ENCODE results near the gene ANXA8.
"Not testable (repeated sequence)": the region's sequence is repeated elsewhere in the genome, so short reads cannot be mapped to it uniquely, and the experiment has no call there.

Gene ANXA8, protein sequence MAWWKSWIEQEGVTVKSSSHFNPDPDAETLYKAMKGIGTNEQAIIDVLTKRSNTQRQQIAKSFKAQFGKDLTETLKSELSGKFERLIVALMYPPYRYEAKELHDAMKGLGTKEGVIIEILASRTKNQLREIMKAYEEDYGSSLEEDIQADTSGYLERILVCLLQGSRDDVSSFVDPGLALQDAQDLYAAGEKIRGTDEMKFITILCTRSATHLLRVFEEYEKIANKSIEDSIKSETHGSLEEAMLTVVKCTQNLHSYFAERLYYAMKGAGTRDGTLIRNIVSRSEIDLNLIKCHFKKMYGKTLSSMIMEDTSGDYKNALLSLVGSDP

GRCh38 chr10:47483923-47484322 is at the start of gene ANXA8:
ANXA8 (minus strand) TSS chr10:47484115; CDS start chr10:47483933, 182 bp downstream.
- DNase-seq: not testable (repeated sequence)

DNA sequence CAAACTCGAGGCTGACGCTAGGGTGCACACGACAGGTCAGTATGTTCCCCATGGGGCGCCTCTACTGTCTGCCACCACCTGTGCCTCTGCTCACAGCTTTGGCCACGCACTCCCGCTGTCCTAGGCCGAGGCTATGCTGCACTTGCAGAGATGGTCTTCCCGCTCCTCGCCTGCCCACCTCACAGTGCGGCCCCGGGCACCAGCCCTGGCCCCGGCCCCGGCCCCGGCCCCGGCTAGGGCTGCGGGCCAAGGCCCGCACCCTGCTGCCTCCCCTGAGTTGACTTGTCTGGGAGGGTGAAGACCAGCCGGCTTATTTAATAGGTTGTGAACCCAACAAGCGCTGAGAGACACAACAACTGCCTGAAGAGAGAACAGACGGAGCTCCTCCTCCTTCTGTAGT is 39.6 kb upstream of the ANXA8 start, which contains the start of gene AGAP9:
Gene AGAP9 (minus strand): TSS at position 164 of the 400 bp plus-strand sequence. CDS start 112 bp downstream, at position 52.
- DNase-seq: not testable (repeated sequence)

GRCh38 chr10:47502313-47502712 is 18.4 kb upstream of the ANXA8 start:
- not testable (repeated sequence) for DNase-seq

DNA sequence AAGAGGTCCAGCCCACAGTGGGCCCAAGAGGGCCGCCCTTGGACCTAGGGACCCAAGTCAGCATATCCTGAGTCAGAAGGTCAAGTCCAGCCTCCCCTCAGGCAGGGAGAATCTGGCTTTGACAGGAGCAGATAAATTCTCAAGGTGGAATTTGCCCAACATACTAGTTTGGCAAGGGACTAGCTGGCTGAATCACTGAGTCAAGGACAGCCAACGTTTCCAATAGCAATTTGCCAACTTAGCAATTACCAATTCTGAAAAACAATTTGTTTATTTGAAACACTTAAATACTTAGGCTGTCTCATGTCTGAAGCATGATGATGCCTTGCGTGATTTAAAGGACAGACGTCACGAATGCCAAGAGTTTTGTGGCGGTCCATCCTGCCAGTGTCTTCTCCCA is 10.3 kb upstream of the ANXA8 start:
- not testable (repeated sequence) for DNase-seq

DNA sequence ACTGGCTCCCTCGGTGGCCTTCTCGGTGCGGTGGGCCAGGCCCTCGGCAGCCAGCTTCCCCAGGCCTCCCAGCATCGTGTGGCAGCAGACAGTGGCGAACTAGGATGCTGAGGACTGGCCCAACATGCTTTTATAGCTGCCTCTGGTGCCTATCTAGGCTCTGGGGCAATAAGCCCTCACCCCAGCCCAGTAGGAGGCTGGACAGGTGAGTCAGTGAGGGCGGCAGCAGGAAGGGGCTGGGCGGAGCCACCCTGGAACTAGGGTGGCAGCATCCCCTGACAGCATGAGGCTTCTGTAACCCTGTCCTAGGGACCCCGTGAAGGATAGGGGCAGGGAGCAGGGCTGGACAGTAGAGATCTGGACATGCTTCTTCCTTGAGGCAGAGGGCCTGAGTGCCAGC is 7.7 kb upstream of the ANXA8 start, which contains the start of gene FAM25G:
Gene FAM25G (minus strand): TSS at position 101 of the 400 bp plus-strand sequence. CDS start 26 bp downstream, at position 75.
- not testable (repeated sequence) for DNase-seq

DNA sequence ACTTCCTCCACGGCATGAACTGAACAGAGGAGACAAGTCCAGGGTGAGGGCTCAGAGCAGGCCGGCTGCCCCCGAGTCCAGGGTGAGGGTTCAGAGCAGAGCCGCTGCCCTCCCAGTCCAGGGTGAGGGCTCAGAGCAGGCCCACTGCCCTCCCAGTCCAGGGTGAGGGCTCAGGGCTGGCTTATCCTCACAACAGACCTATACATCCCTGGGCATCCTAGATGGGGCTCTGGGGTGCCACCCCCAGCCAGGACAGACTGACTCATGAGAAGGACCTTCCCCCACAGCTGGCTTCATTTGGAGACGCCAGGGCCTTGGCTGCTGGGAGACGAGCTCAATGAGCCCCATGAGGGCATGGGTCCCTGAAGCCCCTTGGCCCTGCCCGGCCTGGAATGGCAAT is 5.7 kb upstream of the ANXA8 start:
- DNase-seq: not testable (repeated sequence)

DNA sequence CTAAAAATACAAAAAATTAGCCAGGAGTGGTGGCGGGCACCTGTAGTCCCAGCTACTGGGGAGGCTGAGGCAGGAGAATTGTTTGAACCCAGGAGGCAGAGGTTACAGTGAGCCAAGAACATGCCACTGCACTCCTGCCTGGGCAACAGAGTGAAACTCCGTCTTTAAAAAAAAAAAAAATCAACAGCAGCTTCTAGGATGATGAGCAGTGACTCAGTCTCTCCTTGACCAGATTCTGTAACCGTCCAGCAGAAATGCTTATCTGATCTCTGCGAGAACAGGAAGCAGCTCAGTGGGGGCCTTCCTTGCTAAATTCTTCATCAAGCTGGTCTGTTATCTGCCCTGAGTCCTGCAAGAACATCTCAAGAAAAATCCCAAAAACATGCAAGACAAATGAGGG is 2.0 kb upstream of the ANXA8 start:
- DNase-seq: not testable (repeated sequence)

GRCh38 chr10:47484786-47485185 is 871 bp upstream of the ANXA8 start:
- DNase-seq: not testable (repeated sequence)

DNA sequence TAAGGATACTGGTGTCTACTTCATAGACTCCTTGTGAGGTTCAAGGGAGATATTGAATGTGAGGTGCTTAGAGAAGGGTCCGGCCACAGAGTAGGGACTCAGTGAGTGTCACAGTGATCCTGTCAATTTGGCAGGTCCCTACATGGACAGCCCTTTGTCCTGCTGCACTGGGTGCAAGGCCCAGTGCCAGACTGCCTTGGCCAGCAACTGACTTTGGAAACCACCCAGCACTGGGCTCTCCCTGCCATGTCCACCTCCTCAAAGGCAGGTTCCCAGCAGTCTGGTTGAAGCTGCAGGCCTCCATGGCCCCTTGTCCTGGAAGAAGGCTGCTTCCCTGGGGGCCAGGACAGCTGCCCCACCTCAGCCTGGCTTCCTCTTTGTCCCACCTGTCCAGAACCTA is 1.5 kb downstream of the ANXA8 start:
- DNase-seq: not testable (repeated sequence)

DNA sequence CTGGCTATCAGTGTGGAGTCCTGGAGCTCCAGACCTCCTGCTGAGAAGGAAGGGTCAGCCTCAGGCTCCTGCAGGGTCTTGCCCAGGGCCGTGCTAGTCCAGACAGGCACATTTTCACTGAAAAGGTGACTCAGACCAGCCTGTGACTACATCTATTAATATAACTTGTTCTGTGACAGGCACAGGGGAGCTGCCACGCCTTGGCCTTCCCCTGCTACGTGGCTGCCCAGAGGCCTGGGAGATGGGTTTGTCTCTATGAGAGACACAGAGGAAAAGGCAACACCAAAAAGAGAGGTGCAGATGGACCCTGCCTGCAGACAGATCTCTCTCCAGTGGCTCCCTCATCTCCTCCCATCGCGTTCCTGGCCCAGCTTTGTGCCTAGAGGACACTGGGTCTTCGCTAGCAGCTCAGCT is 2.1 kb downstream of the ANXA8 start:
- DNase-seq: not testable (repeated sequence)

DNA sequence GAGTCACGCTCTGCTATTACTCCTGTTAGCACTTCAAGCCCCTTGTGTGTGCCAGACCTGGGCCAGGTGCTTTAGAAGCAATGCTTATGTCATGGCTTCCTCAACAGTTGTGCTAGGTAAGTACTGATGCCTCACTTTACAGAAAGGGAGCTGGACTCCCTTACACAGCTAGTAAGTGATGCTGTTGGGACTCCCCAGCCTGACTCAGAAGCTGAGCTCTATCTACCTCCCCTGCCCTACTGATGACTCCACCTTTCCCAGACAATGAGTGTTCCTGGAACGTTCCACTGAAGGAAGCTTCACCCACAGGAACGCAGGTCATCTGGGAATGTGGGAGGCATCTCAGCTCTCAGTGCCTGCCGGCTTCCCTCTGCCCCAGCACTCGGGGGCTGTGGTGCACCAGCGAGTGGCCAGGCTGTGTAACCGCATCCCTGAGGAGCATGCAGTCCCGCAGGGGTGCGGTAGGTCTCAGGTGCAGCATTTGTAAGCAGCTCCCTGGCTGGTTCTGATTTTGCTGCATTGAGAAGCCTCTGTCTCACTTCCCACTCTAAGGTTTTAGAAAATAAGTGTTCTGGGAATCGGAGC is 2.6 kb downstream of the ANXA8 start:
- DNase-seq: not testable (repeated sequence)

DNA sequence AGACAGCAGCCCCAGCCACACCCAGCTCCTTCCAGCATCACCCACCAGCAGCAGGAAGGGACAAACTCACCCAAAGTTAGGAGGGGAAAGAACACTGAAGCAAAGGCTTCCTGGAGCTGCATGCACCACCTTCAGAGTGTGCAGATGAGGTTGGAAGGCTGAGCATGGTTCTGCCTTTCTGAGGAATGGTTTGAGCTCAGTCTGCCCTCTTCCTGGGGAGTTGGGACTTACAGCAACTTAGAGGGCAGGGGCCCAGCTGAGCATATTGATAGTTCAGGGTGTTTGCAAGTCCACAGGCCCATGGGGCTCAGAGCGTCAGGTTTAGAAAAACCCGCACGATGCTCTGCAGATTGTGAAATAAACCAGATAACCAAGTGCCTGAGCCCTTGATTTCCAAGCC is 3.8 kb downstream of the ANXA8 start:
- not testable (repeated sequence) for DNase-seq

- DNase-seq: not testable (repeated sequence)
Observed at GRCh38 chr10:47478114-47478513, 5.8 kb downstream of the ANXA8 start.

DNA sequence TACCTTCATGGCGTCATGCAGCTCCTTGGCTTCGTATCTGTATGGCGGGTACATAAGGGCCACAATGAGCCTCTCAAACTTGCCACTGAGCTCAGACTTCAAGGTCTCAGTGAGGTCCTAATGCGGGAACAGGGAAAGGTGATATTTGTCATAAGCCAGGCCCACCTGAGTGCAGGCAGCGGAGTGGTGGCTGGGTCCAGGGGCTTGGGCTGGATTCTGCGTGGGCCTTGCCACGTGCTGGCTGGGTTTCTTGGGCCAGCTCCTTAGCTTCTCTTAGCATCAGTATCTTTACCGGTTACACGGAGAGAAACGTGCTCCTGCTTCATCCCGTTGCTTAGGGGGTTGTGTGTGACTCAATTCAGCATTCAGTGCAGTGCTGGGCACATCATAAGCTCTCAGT is 6.8 kb downstream of the ANXA8 start:
- DNase-seq: not testable (repeated sequence)

GRCh38 chr10:47475101-47475500 is 8.8 kb downstream of the ANXA8 start:
- not testable (repeated sequence) for DNase-seq

- DNase-seq: not testable (repeated sequence)
Observed at GRCh38 chr10:47473516-47473915, 10.4 kb downstream of the ANXA8 start.

- not testable (repeated sequence) for DNase-seq
Observed at GRCh38 chr10:47472647-47473046, 11.3 kb downstream of the ANXA8 start.

- not testable (repeated sequence) for DNase-seq
Observed at GRCh38 chr10:47472072-47472471, 11.8 kb downstream of the ANXA8 start.

GRCh38 chr10:47468731-47469528 is 15.0 kb downstream of the ANXA8 start:
- DNase-seq: not testable (repeated sequence)

DNA sequence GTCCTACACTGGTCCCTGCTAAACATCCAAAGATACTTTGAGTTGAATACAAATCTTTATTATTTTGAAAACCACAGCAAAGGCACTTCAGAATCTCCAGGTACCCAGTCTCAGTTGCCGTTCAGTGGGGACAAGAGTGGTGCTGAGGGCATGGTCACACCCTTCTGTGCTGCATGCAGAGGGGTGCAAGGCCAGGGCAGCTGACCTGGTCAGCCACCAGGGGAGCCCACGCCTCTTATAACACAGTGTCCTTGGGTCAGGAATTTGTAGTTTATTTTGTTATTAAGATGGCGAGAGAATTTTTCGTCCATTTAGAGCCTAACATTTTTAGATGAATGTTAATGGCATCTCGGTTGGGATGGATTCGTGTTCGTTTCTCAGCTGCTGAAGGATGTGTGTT is 16.0 kb downstream of the ANXA8 start:
- DNase-seq: not testable (repeated sequence)

- DNase-seq: not testable (repeated sequence)
Observed at GRCh38 chr10:47467458-47467857, 16.5 kb downstream of the ANXA8 start.

GRCh38 chr10:47465216-47465917 is 18.5 kb downstream of the ANXA8 start:
- not testable (repeated sequence) for DNase-seq
